Esophagus (tissue), 2 donors: Measurements from ENCODE around the gene MYOZ2. TPM values are rescaled to one million over a fixed set of nuclear protein-coding genes. Genes with fewer than 3 reads are reported as not detected.
A peak's percentile ranks its signal among the peaks of the same experiment; 100 is the strongest.

Experiments used
- H3K27ac ChIP-seq, 2 donors: one replicate each; pipeline ENCODE4 v1.5.1; 2013; ENCODE audit warnings: low read depth in 2 of 2, mild to moderate bottlenecking in 2 of 2, inconsistent platforms in 1 of 2, low read length in 1 of 2, moderate library complexity in 1 of 2
- H3K27me3 ChIP-seq, 2 donors: one replicate each; pipeline ENCODE4 v1.6.1; 2013; ENCODE audit warnings: low read length in 2 of 2, control low read depth in 1 of 2, mild to moderate bottlenecking in 1 of 2; ENCODE audit not compliant: insufficient read depth in 2 of 2, control insufficient read depth in 1 of 2
- H3K36me3 ChIP-seq, 2 donors: one replicate each; pipeline ENCODE4 v1.6.1; 2013; ENCODE audit warnings: low read length in 1 of 2; ENCODE audit not compliant: control insufficient read depth in 2 of 2, insufficient read depth in 2 of 2
- H3K4me1 ChIP-seq, 2 donors: one replicate each; pipeline ENCODE4 v1.6.1; 2013; ENCODE audit warnings: low read length in 1 of 2; ENCODE audit not compliant: control insufficient read depth in 2 of 2, insufficient read depth in 2 of 2
- H3K4me3 ChIP-seq, 2 donors: one replicate each; pipeline ENCODE4 v1.5.1; 2013; ENCODE audit warnings: low read length in 2 of 2, mild to moderate bottlenecking in 2 of 2, low read depth in 1 of 2, moderate library complexity in 1 of 2
- H3K9me3 ChIP-seq, 2 donors: one replicate each; pipeline ENCODE4 v1.6.1; 2013; ENCODE audit warnings: mild to moderate bottlenecking in 2 of 2, low read depth in 1 of 2, low read length in 1 of 2, moderate library complexity in 1 of 2; ENCODE audit not compliant: control insufficient read depth in 2 of 2, insufficient read depth in 1 of 2
- WGBS, 2 donors: extraction: QIAGEN DNeasy Blood & Tissue Kit; methylation state at CpG; one replicate each; pipeline ENCODE4 v1.1.7; 2013; 5-methylcytosine and 5-hydroxymethylcytosine counted together
- polyA plus RNA-seq, 2 donors: library from polyadenylated mRNA; stranded (reverse); fragments of 200-250 nt; gene quantifications; one replicate each; pipeline ENCODE4 v1.2.3, GENCODE V29; 2013
- donor health status: healthy with polysubstance abuse.
- donor health status: Bipolar disorder and iron deficiency.

The MYOZ2 gene
- polyA plus RNA-seq: under 1 TPM; 0.09 to 0.18 TPM

GRCh38 chr4:119135721-119136121, at the start of gene MYOZ2:
Gene MYOZ2, plus strand, starts transcription at chr4:119135832. Its CDS starts 694 bp downstream, at chr4:119136526.
- H3K4me3 ChIP-seq: no peak within 1 kb of the TSS
- H3K36me3 ChIP-seq: no peaks in the 10 kb centered on the region
- no peaks in the 10 kb centered on the region for H3K27me3 ChIP-seq
- no peak within 1 kb of the TSS for H3K27ac ChIP-seq
- no peaks in the 10 kb centered on the region for H3K4me1 ChIP-seq
- WGBS, 2 donors: 81 to 82% methylated on average over 2 of the region's 2 CpGs
- H3K9me3 ChIP-seq: no peaks in the 10 kb centered on the region

GRCh38 chr4:119087121-119087520, 48.5 kb upstream of the MYOZ2 start:
- H3K27me3 ChIP-seq: no peaks in the 10 kb centered on the region
- no peaks in the 10 kb centered on the region for H3K4me1 ChIP-seq
- H3K4me3 ChIP-seq: no peak overlapping the region
- H3K27ac ChIP-seq: no peak overlapping the region
- H3K36me3 ChIP-seq: no peaks in the 10 kb centered on the region
- WGBS, 2 donors: 80 to 86% methylated on average over 3 of the region's 3 CpGs
- H3K9me3 ChIP-seq: no peaks in the 10 kb centered on the region

GRCh38 chr4:119087656-119088055, 48.0 kb upstream of the MYOZ2 start:
- Histone ChIP-seq H3K4me3 (no peak overlapping the region), H3K27ac (no peak overlapping the region), H3K36me3 (no peaks in the 10 kb centered on the region), H3K27me3 (no peaks in the 10 kb centered on the region), H3K9me3 (no peaks in the 10 kb centered on the region), H3K4me1 (no peaks in the 10 kb centered on the region)
- WGBS, 2 donors: 53 to 66% methylated on average over 5 of the region's 5 CpGs

GRCh38 chr4:119093042-119093827, 42.4 kb upstream of the MYOZ2 start:
- Histone ChIP-seq H3K27me3 (no peaks in the 10 kb centered on the region), H3K4me1 (no peaks in the 10 kb centered on the region), H3K4me3 (no peak overlapping the region), H3K27ac (no peak overlapping the region), H3K36me3 (no peaks in the 10 kb centered on the region), H3K9me3 (no peaks in the 10 kb centered on the region)
- WGBS, 2 donors: 64 to 65% methylated on average over 5 of the region's 5 CpGs

- no peaks in the 10 kb centered on the region for H3K9me3 ChIP-seq
- no peak overlapping the region for H3K27ac ChIP-seq
- H3K27me3 ChIP-seq: no peaks in the 10 kb centered on the region
- no peaks in the 10 kb centered on the region for H3K36me3 ChIP-seq
- no peak overlapping the region for H3K4me3 ChIP-seq
- 87 to 90% methylated on average over 2 of the region's 2 CpGs for WGBS, 2 donors
- H3K4me1 ChIP-seq: no peaks in the 10 kb centered on the region
These were observed 38.2 kb upstream of the MYOZ2 start for GRCh38 chr4:119097282-119097900.

- 92 to 96% methylated on average over 1 of the region's 1 CpG for WGBS, 2 donors
- H3K4me1 ChIP-seq: no peaks in the 10 kb centered on the region
- H3K27ac ChIP-seq: no peak overlapping the region
- H3K4me3 ChIP-seq: no peak overlapping the region
- H3K9me3 ChIP-seq: no peaks in the 10 kb centered on the region
- H3K27me3 ChIP-seq: no peaks in the 10 kb centered on the region
- H3K36me3 ChIP-seq: no peaks in the 10 kb centered on the region
These were observed 37.3 kb upstream of the MYOZ2 start for GRCh38 chr4:119098306-119098705.

GRCh38 chr4:119099227-119099810, 36.3 kb upstream of the MYOZ2 start:
- Histone ChIP-seq H3K36me3 (no peaks in the 10 kb centered on the region), H3K4me3 (no peak overlapping the region), H3K9me3 (no peaks in the 10 kb centered on the region), H3K4me1 (no peaks in the 10 kb centered on the region), H3K27me3 (no peaks in the 10 kb centered on the region), H3K27ac (no peak overlapping the region)
- 1 to 33% methylated on average over 1 of the region's 1 CpG for WGBS, 2 donors

- Histone ChIP-seq H3K9me3 (no peaks in the 10 kb centered on the region), H3K27me3 (no peaks in the 10 kb centered on the region), H3K4me1 (no peaks in the 10 kb centered on the region), H3K27ac (no peak overlapping the region), H3K4me3 (no peak overlapping the region), H3K36me3 (no peaks in the 10 kb centered on the region)
- 39 to 60% methylated on average over 1 of the region's 1 CpG for WGBS, 2 donors
These were observed 35.0 kb upstream of the MYOZ2 start for GRCh38 chr4:119100655-119101054.

- Histone ChIP-seq H3K27me3 (no peaks in the 10 kb centered on the region), H3K27ac (peak overlapping the region; percentile 60 to 76), H3K36me3 (no peaks in the 10 kb centered on the region), H3K9me3 (no peaks in the 10 kb centered on the region), H3K4me3 (no peak overlapping the region), H3K4me1 (no peaks in the 10 kb centered on the region)
- 18 to 43% methylated on average over 2 of the region's 2 CpGs for WGBS, 2 donors
These were observed 32.4 kb upstream of the MYOZ2 start for GRCh38 chr4:119103263-119103662.
